Measurements from ENCODE around the gene TESK1.
"Not testable (repeated sequence)": the region's sequence is repeated elsewhere in the genome, so short reads cannot be mapped to it uniquely, and the experiment has no call there.

The TESK1 gene

GRCh38 chr9:35628389-35628991 is 23.4 kb downstream of the TESK1 start:
- no peak for TF ChIP-seq CTCF (IDR thresholded peaks at IDR 0.05; ENCODE audit: extremely low read depth, insufficient read depth, missing control alignments)
- DNase-seq (ENCODE audit: low spot score): no peak
- in situ Hi-C loops (cut with MboI; ENCODE audit: low pct_unique_long_range_greater_than_20kb, low sequenced_read_pairs, unreplicated experiment): no loop called here

GRCh38 chr9:35629597-35629996 is 24.5 kb downstream of the TESK1 start:
- in situ Hi-C loops (cut with MboI; ENCODE audit: low pct_unique_long_range_greater_than_20kb, low sequenced_read_pairs, unreplicated experiment): no loop called here
- no peak for TF ChIP-seq CTCF (IDR thresholded peaks at IDR 0.05; ENCODE audit: extremely low read depth, insufficient read depth, missing control alignments)
- no peak for DNase-seq (ENCODE audit: low spot score)

GRCh38 chr9:35635730-35636129 is 30.7 kb downstream of the TESK1 start:
- TF ChIP-seq CTCF (IDR thresholded peaks at IDR 0.05; ENCODE audit: extremely low read depth, insufficient read depth, missing control alignments): no peak
- in situ Hi-C loops (cut with MboI; ENCODE audit: low pct_unique_long_range_greater_than_20kb, low sequenced_read_pairs, unreplicated experiment): no loop called here
- no peak for DNase-seq (ENCODE audit: low spot score)

- no peak for DNase-seq (ENCODE audit: low spot score)
- no peak for TF ChIP-seq CTCF (IDR thresholded peaks at IDR 0.05; ENCODE audit: extremely low read depth, insufficient read depth, missing control alignments)
- in situ Hi-C loops (cut with MboI; ENCODE audit: low pct_unique_long_range_greater_than_20kb, low sequenced_read_pairs, unreplicated experiment): no loop called here
Observed at GRCh38 chr9:35636135-35636876, 31.2 kb downstream of the TESK1 start.

- in situ Hi-C loops (cut with MboI; ENCODE audit: low pct_unique_long_range_greater_than_20kb, low sequenced_read_pairs, unreplicated experiment); DNase-seq (ENCODE audit: low spot score): not testable (repeated sequence)
Observed at GRCh38 chr9:35636877-35637246, 31.8 kb downstream of the TESK1 start.

- in situ Hi-C loops (cut with MboI; ENCODE audit: low pct_unique_long_range_greater_than_20kb, low sequenced_read_pairs, unreplicated experiment); DNase-seq (ENCODE audit: low spot score): not testable (repeated sequence)
Observed at GRCh38 chr9:35637427-35637955, 32.4 kb downstream of the TESK1 start.

GRCh38 chr9:35638751-35639150 is 33.7 kb downstream of the TESK1 start:
- in situ Hi-C loops (cut with MboI; ENCODE audit: low pct_unique_long_range_greater_than_20kb, low sequenced_read_pairs, unreplicated experiment); DNase-seq (ENCODE audit: low spot score): not testable (repeated sequence)

GRCh38 chr9:35639225-35639624 is 34.2 kb downstream of the TESK1 start:
- in situ Hi-C loops (cut with MboI; ENCODE audit: low pct_unique_long_range_greater_than_20kb, low sequenced_read_pairs, unreplicated experiment); DNase-seq (ENCODE audit: low spot score): not testable (repeated sequence)

- DNase-seq (ENCODE audit: low spot score): no peak
- no peak for TF ChIP-seq CTCF (IDR thresholded peaks at IDR 0.05; ENCODE audit: extremely low read depth, insufficient read depth, missing control alignments)
Observed at GRCh38 chr9:35639631-35640030, 34.6 kb downstream of the TESK1 start.

GRCh38 chr9:35640431-35640830 is 35.4 kb downstream of the TESK1 start:
- in situ Hi-C loops (cut with MboI; ENCODE audit: low pct_unique_long_range_greater_than_20kb, low sequenced_read_pairs, unreplicated experiment); DNase-seq (ENCODE audit: low spot score): not testable (repeated sequence)

More at GRCh38 chr9:35639631-35640030, 34.6 kb downstream of the TESK1 start:
- in situ Hi-C loops (cut with MboI; ENCODE audit: low pct_unique_long_range_greater_than_20kb, low sequenced_read_pairs, unreplicated experiment): no loop called here

- in situ Hi-C loops (cut with MboI; ENCODE audit: low pct_unique_long_range_greater_than_20kb, low sequenced_read_pairs, unreplicated experiment); DNase-seq (ENCODE audit: low spot score): not testable (repeated sequence)
Observed at GRCh38 chr9:35641478-35641877, 36.4 kb downstream of the TESK1 start.

Data from GM13977 (cell line).